ENCODE data around the gene TNKS1BP1. TPM values are rescaled to one million over a fixed set of nuclear protein-coding genes. Genes with fewer than 3 reads are reported as not detected.

The TNKS1BP1 gene
- total RNA-seq, 1 donor from 2014 or later = 32.6 TPM

DNA sequence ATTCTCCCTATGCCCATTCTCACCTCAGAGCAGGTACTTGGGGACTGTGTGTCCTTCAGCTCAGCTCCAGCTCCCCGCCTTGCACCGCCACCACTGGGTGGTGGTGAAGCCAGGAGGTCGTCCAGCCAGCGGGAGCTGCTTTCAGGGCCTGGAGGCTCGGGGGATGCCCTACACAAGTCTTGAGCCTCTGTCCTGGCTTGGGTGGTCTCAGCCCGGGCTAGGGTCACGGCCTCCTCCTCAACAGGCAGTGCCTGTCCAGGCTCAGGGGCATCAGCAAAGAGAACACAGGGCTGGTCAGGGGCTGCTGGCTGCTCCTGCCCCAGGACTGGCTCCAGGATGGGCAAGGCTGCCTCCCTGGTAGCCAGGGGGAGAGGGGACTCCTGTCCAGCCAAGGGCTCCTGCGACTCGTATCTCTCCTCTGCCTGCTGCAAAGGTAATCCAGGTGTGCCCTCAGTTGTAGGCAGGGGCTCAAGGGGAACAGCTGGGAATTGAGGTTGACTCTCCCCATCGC, 12.2 kb downstream of the TNKS1BP1 start:
- H3K27ac ChIP-seq (replicated peaks) = peak overlapping the region; percentile 90
- intact Hi-C loops (cut with micrococcal nuclease) = no loop called here
- H3K4me3 ChIP-seq = no peak overlapping the region
- TF ChIP-seq CTCF (IDR thresholded peaks at IDR 0.05; ENCODE audit: borderline replicate concordance) = no peak
- peaks cover 100% of the 10 kb centered on the region for H3K4me1 ChIP-seq
- no peak for DNase-seq
- no peaks in the 10 kb centered on the region for H3K9me3 ChIP-seq (replicated peaks)
- H3K36me3 ChIP-seq = peaks cover 72% of the 10 kb centered on the region
- no peaks in the 10 kb centered on the region for H3K27me3 ChIP-seq (ENCODE audit: low read depth)

- Histone ChIP-seq H3K4me1 (peaks cover 100% of the 10 kb centered on the region), H3K9me3 (replicated peaks) (no peaks in the 10 kb centered on the region), H3K27me3 (ENCODE audit: low read depth) (no peaks in the 10 kb centered on the region), H3K4me3 (peak overlapping the region; percentile 68), H3K36me3 (peaks cover 62% of the 10 kb centered on the region), H3K27ac (replicated peaks) (peak overlapping the region; percentile 90)
- intact Hi-C loops (cut with micrococcal nuclease) = no loop called here
- peak; percentile 92 for DNase-seq
- TF ChIP-seq CTCF (IDR thresholded peaks at IDR 0.05; ENCODE audit: borderline replicate concordance) = no peak
These were observed 13.4 kb downstream of the TNKS1BP1 start for GRCh38 chr11:57311109-57311936.

- peak overlapping the region; percentile 90 for H3K27ac ChIP-seq (replicated peaks)
- DNase-seq = no peak
- H3K9me3 ChIP-seq (replicated peaks) = no peaks in the 10 kb centered on the region
- intact Hi-C loops (cut with micrococcal nuclease) = no loop called here
- peaks cover 100% of the 10 kb centered on the region for H3K4me1 ChIP-seq
- H3K36me3 ChIP-seq = peaks cover 56% of the 10 kb centered on the region
- no peaks in the 10 kb centered on the region for H3K27me3 ChIP-seq (ENCODE audit: low read depth)
- peak overlapping the region; percentile 68 for H3K4me3 ChIP-seq
- TF ChIP-seq CTCF (IDR thresholded peaks at IDR 0.05; ENCODE audit: borderline replicate concordance) = no peak
These were observed 14.1 kb downstream of the TNKS1BP1 start for GRCh38 chr11:57310630-57311086.

DNA sequence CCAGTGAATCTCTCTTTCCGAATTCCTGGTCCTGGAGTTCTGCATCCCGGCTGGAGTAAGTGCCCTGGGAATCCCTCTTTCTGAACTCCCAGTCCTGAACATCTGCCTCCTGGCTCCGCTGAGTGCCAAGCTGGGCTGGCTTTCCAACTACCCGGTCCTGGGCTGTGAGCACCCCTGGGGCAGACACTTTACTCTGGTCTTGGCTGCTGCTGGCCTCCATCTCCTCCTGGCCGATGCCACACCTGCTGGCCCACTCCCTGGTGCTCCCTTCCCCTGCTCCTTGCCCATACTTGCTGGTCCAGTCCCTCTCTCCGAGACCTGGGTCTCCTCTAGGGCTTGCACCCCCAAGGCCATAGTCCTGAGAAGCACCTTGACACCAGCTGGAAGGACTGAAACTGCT, 14.7 kb downstream of the TNKS1BP1 start:
- TF ChIP-seq CTCF (IDR thresholded peaks at IDR 0.05; ENCODE audit: borderline replicate concordance) = no peak
- peaks cover 53% of the 10 kb centered on the region for H3K36me3 ChIP-seq
- no peaks in the 10 kb centered on the region for H3K27me3 ChIP-seq (ENCODE audit: low read depth)
- no peak for DNase-seq
- peak overlapping the region; percentile 68 for H3K4me3 ChIP-seq
- intact Hi-C loops (cut with micrococcal nuclease) = no loop called here
- no peaks in the 10 kb centered on the region for H3K9me3 ChIP-seq (replicated peaks)
- H3K27ac ChIP-seq (replicated peaks) = peak overlapping the region; percentile 90
- peaks cover 100% of the 10 kb centered on the region for H3K4me1 ChIP-seq

DNA sequence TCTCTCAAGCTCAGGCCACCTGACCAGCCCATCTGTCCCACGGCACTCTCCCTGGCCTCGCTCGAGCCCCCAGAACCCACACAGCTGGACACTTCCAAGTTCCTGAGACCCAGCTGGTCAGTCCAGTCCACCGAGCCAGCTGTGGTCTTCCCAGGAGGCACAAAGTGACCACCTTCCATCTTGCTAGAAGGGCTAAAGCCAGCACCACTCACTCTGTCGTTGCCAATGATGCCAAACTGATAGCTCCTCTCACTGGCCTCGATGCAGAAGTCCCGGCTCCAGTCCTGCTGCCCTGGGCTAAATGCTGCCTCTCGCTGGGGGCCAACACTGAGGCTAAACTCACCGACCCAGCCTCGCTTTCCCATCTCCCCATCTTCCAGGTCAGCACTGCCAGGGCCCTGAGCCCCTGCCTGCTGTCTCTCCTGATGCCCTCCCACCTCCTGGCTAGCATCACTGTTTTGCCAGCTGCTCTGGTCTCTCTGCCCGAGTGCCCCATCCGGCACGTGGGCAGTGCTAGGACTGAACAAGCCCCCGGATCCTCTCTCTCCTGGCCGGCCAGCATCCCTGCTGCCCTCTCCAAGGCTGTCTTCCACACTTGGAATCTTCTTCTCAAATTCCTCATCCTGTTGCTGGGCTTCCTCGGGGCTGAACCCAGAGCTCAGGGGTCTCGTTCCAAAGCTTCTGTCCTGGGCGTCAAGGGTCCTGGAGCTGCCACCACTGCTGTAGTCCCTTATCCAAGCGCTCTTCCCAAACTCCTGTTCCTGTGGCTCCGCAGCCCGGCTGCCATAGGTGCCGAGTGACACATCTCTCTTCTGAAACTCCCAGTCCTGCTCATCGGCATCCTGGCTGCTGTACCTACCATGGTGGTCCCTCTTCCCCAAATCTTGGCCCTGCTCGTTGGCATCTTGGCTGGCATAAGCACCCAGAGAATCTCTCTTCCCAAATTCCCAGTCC, 15.4 kb downstream of the TNKS1BP1 start:
- H3K27ac ChIP-seq (replicated peaks) = peak overlapping the region; percentile 90
- intact Hi-C loops (cut with micrococcal nuclease) = no loop called here
- no peaks in the 10 kb centered on the region for H3K27me3 ChIP-seq (ENCODE audit: low read depth)
- no peak for TF ChIP-seq CTCF (IDR thresholded peaks at IDR 0.05; ENCODE audit: borderline replicate concordance)
- peaks cover 46% of the 10 kb centered on the region for H3K36me3 ChIP-seq
- H3K9me3 ChIP-seq (replicated peaks) = no peaks in the 10 kb centered on the region
- peak overlapping the region; percentile 33 for H3K4me3 ChIP-seq
- DNase-seq = no peak
- H3K4me1 ChIP-seq = peaks cover 100% of the 10 kb centered on the region

All from left ventricle myocardium inferior (tissue), 1 donor.